Right ventricle myocardium inferior (tissue), 1 donor: ENCODE measurements around the gene CD300LF. TPM values are rescaled to one million over a fixed set of nuclear protein-coding genes. Genes with fewer than 3 reads are reported as not detected.

Experiments
- ATAC-seq: fragments of 200-7000 bp; cut with Tn5 transposase; one replicate; pipeline ENCODE4 v1.9.1; 2020; ENCODE audit warnings: mild to moderate bottlenecking, moderate library complexity
- DNase-seq: peaks from one replicate; pipeline ENCODE4 v3.0.0; 2021; ENCODE audit errors: missing footprints
- intact Hi-C: fragments of 100-400 bp; cut with DNase I; formaldehyde crosslinking; loops from one replicate; pipeline ENCODE4 v1.11.0; 2022
- microRNA-seq: library from miRNA; unstranded; fragments of <30 nt; microRNA quantifications from one replicate; pipeline ENCODE4 v1.2.0, GENCODE V29; 2020
- total RNA-seq: library from RNA; stranded (reverse); fragmentation: NEBNext Ultra II Directional; extraction: Animal tissue kit (Norgen Biotek cat#: 25700); gene quantifications from one replicate; pipeline ENCODE4 v1.2.1, GENCODE V29; 2021
- donor health status: DM: no; HTN: yes; CAD: no; lungs with severe emphysema.

The CD300LF gene
- total RNA-seq, 1 donor from 2014 or later = 0.35 TPM

DNA sequence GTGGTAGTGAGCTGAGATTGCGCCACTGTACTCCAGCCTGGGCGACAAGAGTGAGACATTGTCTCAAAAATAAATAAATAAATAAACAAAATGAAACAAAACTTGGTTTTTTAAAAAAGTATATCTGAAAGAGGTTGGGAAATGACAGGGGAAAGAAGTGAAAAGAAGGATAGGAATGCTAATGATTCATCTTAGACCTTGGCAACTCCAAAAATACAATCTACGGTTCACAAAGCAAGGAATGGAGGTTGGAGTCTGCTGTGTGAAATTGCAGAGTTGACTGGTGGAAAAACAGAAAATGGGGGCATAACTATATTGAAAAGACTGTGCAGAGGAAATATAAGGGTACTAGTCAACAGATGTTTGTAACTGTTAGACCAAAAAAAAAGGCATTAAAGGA, 49.2 kb downstream of the CD300LF start:
- ATAC-seq = no peak
- intact Hi-C loops = no loop called here
- DNase-seq = no peak

DNA sequence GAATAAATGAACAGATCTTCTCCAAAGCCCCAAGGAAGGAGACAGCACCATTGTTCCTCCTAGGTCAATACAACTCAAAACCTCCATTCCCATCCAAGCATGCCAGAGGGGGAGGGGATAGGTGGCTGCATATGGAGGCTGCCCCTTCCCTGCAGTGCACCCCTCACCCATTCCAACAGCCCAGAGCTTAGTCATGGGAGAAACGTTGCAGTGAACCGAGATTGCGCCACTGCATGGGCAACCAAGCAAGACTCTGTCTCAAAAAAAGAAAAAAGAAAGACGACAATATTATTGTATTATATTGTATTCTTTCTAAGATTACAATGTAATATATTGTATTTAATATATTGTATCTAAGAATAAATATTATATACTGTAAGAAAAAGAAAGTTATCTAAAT, 52.8 kb downstream of the CD300LF start:
- intact Hi-C loops = loop anchor here (5.0 kb wide), 2 partner anchors 77 to 202 kb away; partner anchors contain the start of gene RAB37
- DNase-seq = no peak
- no peak for ATAC-seq

DNA sequence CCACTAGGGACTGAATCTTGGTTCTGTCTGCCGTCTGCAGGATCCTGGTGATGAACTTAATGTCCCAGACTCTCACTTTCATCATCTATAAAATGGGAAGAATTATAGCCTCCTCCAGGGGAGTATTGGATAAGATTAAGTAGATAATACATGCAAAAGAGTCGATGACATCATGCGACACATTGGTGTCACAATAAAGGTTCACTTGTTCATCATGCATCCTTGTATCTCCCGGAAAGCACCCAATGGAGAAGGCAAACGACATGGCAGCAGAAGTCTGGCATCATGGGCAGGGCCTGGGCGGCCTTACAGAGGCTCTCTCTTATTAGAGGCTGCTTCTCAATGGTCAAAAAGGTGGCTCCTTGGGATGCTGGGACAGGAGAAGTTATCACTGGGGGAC, 54.1 kb downstream of the CD300LF start:
- no peak for ATAC-seq
- intact Hi-C loops = loop anchor here (5.0 kb wide), 2 partner anchors 79 to 204 kb away; partner anchors contain the start of gene RAB37
- DNase-seq = no peak

DNA sequence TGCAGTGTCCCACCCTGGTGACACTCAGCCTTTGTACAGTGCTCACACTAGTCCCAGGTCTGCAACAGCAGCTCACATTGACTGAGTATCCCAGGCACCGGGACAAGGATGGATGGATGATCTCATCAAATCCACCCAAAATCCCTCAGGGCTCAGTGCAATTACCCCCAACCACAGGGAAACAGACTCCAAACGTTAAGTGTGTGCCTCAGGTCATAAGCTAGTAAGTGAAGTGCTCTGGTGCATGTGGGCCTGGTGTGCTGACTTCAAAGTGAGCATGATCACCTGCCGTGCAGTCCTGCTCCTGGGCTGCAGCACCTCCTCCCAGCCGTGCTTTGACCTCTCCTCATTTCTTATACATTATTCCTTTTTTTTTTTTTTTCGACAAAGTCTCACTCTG, 58.0 kb downstream of the CD300LF start:
- ATAC-seq (no peak), DNase-seq (no peak)
- intact Hi-C loops = loop anchor here (5.0 kb wide), 2 partner anchors 83 to 208 kb away; partner anchors contain the start of gene RAB37

DNA sequence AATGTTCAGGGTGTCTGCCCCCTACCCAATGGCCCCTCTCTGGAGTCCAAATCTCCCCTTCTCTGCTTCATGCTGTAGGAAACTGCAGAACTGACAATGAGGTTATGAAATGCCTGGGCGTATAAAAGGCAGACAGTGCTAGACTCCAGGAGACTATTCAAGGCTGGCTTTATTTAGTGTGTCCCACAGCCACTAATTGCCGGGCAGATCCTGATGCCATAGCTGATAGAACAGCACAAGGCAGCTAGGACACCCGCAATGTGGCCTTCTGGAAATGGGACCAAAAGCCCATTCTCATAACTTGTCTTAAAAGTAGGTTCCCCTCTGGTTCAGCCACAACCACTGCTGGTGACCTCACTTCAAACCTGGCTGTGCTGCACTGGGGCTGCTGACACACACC, 60.7 kb downstream of the CD300LF start:
- ATAC-seq = no peak
- intact Hi-C loops = no loop called here
- DNase-seq = no peak

DNA sequence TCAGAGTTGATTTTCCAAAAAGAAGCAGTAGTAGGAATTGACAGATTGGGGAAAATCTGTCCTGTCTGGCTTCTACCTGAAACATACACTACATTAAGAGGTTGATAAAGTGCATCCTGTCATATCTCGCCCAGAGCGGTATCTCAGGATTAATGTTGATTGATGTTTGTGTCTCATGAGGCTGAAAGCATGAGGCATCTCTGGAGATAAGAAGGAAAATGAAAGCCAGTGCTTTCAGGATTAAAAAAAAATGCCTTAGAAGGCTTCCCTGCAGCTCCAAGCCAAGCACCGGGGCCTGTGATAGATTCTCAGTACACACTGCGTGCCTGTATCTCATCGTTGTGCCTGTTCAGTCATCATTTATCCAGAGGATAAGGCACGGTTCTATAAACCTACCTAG, 62.8 kb downstream of the CD300LF start:
- no peak for ATAC-seq
- intact Hi-C loops = no loop called here

DNA sequence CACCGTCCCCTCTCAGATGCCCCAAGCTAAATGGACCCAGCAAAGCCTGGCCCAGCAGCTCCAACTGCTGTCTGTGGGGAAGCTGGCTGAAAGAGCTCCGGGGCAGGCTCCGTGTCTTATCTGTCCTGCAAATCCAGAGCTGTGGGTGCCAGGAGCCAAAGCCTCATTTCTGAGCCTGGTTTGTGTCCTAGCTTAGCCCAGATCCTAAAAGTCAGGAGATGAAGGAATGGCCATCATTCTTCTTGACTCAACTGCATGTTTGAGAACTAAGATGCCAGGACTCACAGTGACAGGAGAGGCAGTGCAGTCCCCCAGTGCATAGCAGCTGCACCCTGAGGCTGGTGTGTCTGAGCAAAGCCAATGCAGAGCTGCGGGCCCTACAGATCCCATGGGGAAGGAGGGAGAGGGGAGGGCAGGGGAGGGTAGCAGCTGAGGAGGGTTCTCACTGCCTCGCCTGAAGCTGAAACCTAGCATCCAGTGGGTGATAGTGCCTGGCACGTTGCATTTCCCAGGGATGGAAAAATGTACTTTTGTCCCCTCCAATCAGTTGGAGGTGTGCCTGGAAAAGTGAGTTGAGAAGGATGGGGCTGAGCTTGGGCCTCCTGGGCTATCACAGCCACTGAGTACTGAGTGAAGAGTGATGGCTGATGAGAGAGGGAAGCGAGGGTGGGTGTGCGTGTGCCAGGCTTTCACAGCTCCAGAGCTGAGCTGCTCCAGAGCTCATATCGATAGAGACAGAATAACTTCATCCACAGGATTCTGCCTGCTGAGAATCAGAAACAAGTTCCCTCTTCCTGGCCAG, 64.7 kb downstream of the CD300LF start:
- DNase-seq = no peak
- intact Hi-C loops = no loop called here
- peak; percentile 28 for ATAC-seq

More for the DNA sequence above, 62.8 kb downstream of the CD300LF start:
- DNase-seq = no peak

DNA sequence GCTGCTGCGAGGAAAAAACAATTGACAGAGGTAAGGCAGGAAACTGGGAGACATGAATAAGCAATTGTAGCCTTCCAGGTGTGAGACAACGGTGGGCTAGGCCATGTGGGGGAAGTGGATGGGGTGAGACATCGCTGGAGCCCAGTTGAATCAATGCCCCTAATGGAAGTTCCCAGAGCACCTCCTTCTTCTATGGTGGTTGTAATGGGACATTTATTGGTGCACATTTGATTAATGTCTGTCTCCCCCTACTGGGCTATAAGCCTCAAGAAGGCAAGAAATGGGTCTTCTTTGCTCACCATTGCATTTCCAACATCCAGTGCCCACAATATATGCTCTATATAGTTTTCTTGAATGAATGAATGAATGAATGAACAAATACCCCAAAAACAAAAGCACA, 66.5 kb downstream of the CD300LF start:
- DNase-seq = no peak
- intact Hi-C loops = no loop called here
- ATAC-seq = no peak

DNA sequence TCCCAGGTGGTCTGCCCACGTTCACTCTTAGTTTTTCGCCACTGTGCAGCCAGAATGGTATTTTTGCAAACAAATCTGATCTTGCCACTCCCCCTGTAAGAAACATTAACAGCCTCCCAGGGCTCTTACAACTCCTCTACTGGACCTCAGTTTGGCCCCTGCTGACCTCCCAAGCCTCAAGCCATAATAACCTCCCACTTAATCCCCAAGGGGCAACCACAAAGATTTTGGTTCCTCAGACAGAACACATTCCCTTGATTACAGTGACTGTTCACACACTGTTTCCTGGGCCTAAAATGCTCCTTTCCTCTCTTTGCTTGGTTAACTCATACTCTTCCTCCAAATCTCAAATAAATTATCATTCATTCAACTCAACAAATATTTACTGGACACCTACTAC, 67.7 kb downstream of the CD300LF start:
- ATAC-seq (no peak), DNase-seq (no peak)
- intact Hi-C loops = no loop called here

DNA sequence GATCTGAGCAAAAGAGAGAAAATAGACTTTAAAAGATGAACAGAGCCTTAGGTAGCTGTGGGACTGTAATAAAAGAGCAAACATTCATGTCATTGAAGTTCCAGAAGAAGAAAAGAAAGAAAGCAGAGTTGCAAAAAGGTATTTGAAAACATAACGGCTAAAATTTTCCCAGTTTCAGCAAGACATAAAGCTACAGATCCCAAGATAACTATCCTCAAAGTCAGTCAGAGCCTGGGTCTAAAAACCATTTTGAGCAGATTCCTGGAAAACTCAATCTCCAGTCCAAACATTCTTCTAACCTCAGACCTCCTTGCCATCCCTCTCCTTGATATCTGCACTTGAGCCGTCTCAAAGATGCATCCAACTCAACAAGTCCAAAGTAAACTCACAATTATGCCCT, 68.3 kb downstream of the CD300LF start:
- DNase-seq (no peak), ATAC-seq (no peak)
- intact Hi-C loops = no loop called here

Small RNAs within 50 kb of the gene (microRNA-seq; reads per million reads assigned to microRNA genes)
- 9.0 reads per million, percentile 21 among the genes with 10 or more reads in this experiment for gene MIR3615

Other genes with a start within 250 kb of the CD300LF start
- 2.4 TPM for gene CD300A, start 246.3 kb downstream of the CD300LF start, total RNA-seq
- 0.19 TPM for gene CD300LB, start 181.4 kb downstream of the CD300LF start, total RNA-seq
- 1.2 TPM for gene CD300C, start 166.8 kb downstream of the CD300LF start, total RNA-seq
- gene CD300H, start 145.4 kb downstream of the CD300LF start, total RNA-seq = not detected
- gene CD300LD, start 120.6 kb downstream of the CD300LF start, total RNA-seq = not detected
- 0.46 TPM for gene CD300E, start 89.2 kb downstream of the CD300LF start, total RNA-seq
- 2.6 TPM for gene RAB37, start 24.3 kb upstream of the CD300LF start, total RNA-seq
- gene NHERF1, start 35.7 kb upstream of the CD300LF start, total RNA-seq = 15.9 TPM
- 19.4 TPM for gene NAT9, start 63.4 kb upstream of the CD300LF start, total RNA-seq
- 1.2 TPM for gene GRIN2C, start 147.0 kb upstream of the CD300LF start, total RNA-seq
- gene FDXR, start 160.1 kb upstream of the CD300LF start, total RNA-seq = 4.3 TPM
- 0.19 TPM for gene FADS6, start 180.7 kb upstream of the CD300LF start, total RNA-seq
- gene USH1G, start 210.3 kb upstream of the CD300LF start, total RNA-seq = not detected
- gene OTOP2, start 211.3 kb upstream of the CD300LF start, total RNA-seq = not detected
- gene OTOP3, start 223.0 kb upstream of the CD300LF start, total RNA-seq = not detected